ENCODE data around the gene TCF19. TPM values are rescaled to one million over a fixed set of nuclear protein-coding genes. Genes with fewer than 3 reads are reported as not detected.

Gene TCF19
- total RNA-seq, 1 donor from 2014 or later: 6.2 TPM

DNA sequence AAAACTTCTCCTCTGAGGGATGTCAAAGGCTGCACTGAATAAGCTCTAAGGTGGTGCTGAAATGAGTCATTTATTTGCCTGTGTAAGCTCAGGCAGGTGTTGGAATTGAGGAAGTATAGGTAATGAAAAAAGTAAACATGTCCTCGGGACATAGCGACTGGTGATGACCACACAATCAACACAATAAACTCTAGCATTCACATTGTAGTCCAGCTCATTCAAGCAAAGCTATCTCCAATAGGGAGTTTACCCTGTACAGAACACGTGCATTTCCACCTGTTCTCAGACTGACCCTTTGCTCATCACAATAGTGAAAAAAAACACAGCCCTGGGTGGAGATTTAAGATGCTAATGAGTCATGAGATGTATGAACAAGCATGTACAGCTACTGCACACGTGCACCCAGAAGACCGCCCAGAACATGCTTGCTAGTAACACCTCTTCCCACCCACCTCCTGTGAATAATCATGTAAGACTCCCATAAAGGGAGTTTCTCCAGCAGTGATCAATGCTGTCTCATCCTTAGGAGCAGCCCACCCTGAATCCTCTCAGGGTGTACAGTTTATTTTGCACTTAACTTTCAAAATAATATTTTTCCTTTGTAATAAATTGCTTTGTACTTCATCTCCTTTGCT lies 45.1 kb downstream of the TCF19 start:
- TF ChIP-seq, protein P1, sequence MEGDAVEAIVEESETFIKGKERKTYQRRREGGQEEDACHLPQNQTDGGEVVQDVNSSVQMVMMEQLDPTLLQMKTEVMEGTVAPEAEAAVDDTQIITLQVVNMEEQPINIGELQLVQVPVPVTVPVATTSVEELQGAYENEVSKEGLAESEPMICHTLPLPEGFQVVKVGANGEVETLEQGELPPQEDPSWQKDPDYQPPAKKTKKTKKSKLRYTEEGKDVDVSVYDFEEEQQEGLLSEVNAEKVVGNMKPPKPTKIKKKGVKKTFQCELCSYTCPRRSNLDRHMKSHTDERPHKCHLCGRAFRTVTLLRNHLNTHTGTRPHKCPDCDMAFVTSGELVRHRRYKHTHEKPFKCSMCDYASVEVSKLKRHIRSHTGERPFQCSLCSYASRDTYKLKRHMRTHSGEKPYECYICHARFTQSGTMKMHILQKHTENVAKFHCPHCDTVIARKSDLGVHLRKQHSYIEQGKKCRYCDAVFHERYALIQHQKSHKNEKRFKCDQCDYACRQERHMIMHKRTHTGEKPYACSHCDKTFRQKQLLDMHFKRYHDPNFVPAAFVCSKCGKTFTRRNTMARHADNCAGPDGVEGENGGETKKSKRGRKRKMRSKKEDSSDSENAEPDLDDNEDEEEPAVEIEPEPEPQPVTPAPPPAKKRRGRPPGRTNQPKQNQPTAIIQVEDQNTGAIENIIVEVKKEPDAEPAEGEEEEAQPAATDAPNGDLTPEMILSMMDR (IDR thresholded peaks at IDR 0.05): no peak
- intact Hi-C loops (cut with DNase I): no loop called here
- H3K36me3 ChIP-seq: no peaks in the 10 kb centered on the region
- H3K4me1 ChIP-seq: peaks cover 43% of the 10 kb centered on the region
- H3K27ac ChIP-seq: peak overlapping the region; percentile 89
- peak overlapping the region; percentile 57 for H3K4me3 ChIP-seq
- DNase-seq (no peak), ATAC-seq (peak; percentile 77 to 85)
- H3K9me3 ChIP-seq: no peaks in the 10 kb centered on the region
- H3K27me3 ChIP-seq (ENCODE audit: low read depth): no peaks in the 10 kb centered on the region

DNA sequence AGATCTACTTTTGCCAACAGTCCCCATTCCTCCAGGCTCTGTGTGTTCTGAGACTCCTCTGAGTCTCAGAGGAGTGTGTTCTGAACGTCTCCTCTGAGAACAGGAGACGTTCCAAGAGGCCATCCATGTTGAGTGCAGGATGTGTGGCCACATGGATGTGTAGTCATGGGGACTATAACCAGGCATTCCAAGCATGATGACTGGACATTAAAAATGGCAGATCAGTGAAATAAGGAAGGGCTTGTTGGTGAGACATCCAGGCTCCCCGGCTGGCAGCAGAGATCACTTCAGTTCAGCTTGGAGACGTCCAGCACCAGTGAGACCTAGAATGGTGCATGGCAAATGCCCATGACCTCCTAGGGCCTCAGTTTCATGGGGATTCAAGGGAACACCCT lies 46.4 kb downstream of the TCF19 start:
- Histone ChIP-seq H3K27me3 (ENCODE audit: low read depth) (no peaks in the 10 kb centered on the region), H3K4me3 (peak overlapping the region; percentile 57), H3K36me3 (no peaks in the 10 kb centered on the region), H3K4me1 (peaks cover 33% of the 10 kb centered on the region), H3K27ac (peak overlapping the region; percentile 89), H3K9me3 (no peaks in the 10 kb centered on the region)
- DNase-seq: no peak
- TF ChIP-seq, protein P1 (IDR thresholded peaks at IDR 0.05): no peak
- ATAC-seq: no peak
- intact Hi-C loops (cut with DNase I): no loop called here

DNA sequence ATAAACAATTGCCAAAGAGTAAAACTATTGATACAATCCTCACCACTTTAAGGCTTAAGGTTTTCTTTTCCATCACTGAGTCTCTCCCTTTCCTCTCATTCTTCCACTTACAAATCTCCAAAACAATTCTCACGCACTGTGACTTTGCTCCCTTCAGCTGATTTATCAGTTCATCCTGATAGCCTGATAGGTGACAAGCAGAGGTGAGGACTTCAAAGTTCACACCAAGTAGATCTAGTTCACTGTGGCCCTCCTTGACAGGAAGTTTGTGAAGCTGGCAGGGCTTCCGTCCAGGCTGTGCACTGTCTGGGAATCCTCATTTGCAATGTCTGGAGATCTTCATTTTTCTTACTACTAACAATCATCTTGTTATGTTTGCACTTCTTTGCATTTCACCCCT lies 47.2 kb downstream of the TCF19 start:
- Histone ChIP-seq H3K4me1 (peaks cover 28% of the 10 kb centered on the region), H3K4me3 (no peak overlapping the region), H3K27me3 (ENCODE audit: low read depth) (no peaks in the 10 kb centered on the region), H3K9me3 (no peaks in the 10 kb centered on the region), H3K27ac (no peak overlapping the region), H3K36me3 (no peaks in the 10 kb centered on the region)
- DNase-seq (no peak), ATAC-seq (no peak)
- TF ChIP-seq, protein P1 (IDR thresholded peaks at IDR 0.05): no peak
- intact Hi-C loops (cut with DNase I): no loop called here

DNA sequence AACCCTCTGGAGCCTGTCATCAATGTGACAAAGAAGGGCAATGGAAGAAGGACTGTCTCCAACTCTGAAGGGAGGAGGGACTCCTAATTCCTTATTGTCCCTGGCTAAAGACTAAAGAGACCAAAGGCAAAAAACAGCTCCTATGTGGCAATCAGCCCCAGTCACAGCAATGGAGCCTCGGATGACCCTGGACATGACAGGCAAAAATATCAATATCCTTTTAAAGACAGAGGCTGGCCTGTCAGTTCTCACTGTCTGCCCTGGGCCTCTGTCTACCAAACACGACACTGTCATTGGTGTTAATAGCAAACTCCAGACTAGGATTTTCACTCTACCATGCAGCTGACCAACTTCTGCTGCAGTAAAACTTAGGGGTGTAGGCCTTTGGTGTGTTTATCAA lies 50.1 kb downstream of the TCF19 start:
- no peak overlapping the region for H3K4me3 ChIP-seq
- no peaks in the 10 kb centered on the region for H3K9me3 ChIP-seq
- H3K27me3 ChIP-seq (ENCODE audit: low read depth): no peaks in the 10 kb centered on the region
- H3K27ac ChIP-seq: no peak overlapping the region
- no peak for DNase-seq
- no peak for ATAC-seq
- H3K36me3 ChIP-seq: no peaks in the 10 kb centered on the region
- H3K4me1 ChIP-seq: peaks cover 12% of the 10 kb centered on the region
- intact Hi-C loops (cut with DNase I): no loop called here
- TF ChIP-seq, protein P1 (IDR thresholded peaks at IDR 0.05): no peak

DNA sequence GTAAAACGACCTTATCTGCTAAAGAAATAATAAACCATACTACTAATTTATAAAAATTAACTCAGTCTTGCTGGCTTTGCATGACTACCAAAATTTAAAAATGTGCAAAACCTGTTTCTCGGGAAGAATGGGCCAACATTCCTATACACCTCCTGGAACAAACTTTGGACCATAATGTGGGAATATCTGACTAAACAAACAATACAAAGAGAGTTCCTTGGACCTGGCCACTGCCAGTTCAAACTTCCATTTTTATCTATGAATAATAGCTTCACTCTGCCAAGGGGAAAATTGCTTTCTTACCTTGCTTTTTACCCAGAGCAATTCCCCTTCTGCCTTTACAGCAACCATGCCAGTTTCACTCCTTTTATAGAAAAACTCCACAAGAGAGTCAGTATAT lies 50.7 kb downstream of the TCF19 start:
- Histone ChIP-seq H3K9me3 (no peaks in the 10 kb centered on the region), H3K36me3 (no peaks in the 10 kb centered on the region), H3K27ac (no peak overlapping the region), H3K4me3 (no peak overlapping the region), H3K4me1 (peaks cover 8% of the 10 kb centered on the region), H3K27me3 (ENCODE audit: low read depth) (no peaks in the 10 kb centered on the region)
- DNase-seq: no peak
- TF ChIP-seq, protein P1 (IDR thresholded peaks at IDR 0.05): no peak
- intact Hi-C loops (cut with DNase I): no loop called here
- ATAC-seq: no peak
